HG03571 (cell line): ENCODE data around the gene SH3RF1.
"Not testable (repeated sequence)": the region's sequence is repeated elsewhere in the genome, so short reads cannot be mapped to it uniquely, and the experiment has no call there.

Experiments
- ATAC-seq: cut with Tn5 transposase; IDR thresholded peaks from one replicate; pipeline ENCODE4 v1.9.1; 2021; ENCODE audit not compliant: unreplicated experiment

The SH3RF1 gene

DNA sequence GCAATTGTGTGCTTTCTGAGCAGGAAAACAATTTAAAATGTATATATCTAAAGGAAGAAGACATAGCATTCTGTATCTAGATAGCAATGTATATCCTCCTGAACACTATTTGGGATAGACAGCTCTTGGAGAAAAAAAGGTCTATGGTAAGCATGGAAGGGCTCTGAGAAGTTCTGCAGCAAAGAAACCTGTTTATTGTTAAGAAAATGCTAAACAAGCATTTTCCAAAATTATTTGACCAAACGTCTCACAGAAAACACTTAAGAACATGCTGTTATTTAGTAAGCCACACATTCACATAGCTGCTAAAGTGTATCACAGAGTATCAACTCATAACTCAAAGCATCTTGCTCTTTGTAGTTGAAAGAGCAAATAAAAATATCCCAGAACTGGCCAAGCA lies 67.9 kb downstream of the SH3RF1 start:
- no peak for ATAC-seq

DNA sequence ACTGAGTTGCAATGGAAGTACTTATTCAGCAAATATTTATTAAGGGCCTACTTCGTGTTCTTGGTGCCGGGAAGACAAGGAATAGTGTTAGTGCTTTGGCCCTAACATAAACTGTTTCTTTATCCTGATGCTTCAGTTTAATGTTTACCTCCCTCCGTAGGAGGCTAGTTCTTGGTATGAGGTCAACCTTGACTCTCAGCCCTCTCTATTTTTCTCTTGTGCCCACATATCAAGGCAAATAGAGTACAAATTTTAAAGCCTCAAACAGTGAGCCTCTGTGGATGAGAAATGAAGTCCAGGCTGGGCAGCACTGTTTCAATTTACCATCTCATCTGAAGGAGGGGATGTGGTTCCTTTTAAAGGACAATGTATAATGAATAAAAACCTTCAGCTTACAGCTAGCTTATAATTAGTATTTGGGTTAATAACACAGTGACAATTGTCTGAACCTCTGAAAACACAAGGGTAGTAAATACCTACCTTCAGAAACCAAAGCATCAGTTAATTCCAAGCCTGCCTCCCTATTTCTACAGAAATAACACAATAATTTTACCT lies 68.5 kb downstream of the SH3RF1 start:
- ATAC-seq, result no peak

DNA sequence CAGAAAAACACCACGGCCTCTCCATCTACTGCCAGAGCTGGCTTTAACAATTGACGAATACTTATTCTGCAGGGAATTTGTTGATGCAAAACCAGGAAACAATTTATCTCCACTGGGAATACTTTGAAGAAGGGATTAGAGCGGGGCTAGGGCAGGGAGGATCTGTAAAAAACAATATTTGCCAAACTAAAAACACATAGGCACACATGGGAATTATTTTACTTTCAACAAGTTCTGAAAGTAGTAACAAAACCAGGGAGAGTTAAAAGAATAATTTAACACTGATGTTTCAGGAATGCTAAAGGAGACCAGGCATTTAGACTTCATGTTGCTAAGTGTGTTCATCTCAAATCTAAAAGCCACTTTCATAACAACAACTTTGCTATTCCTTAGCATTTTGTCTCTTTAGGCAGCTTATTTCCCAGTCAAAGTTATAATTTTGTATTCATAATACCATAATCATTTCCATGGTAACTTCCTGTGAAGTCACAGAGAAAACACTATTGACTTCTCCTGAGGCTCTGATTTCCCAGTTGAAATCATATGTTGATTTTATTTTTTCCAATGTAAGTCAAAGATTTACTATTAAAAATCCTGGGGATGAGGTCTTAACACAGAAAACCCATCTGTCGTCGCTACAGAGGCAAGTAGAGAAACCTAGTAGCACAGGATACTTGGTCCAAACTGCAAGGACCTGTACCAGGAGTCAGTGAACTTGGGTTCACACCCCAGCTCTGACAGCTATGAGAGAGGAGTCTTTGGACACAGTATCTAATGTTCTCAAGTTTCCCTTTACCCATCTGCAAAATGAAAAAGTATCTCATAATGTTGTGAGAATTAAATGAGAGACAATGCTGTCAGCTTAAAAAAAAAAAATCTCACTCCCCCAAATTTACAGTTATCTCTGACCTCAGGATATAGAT lies 69.3 kb downstream of the SH3RF1 start:
- ATAC-seq, result no peak

- ATAC-seq, result no peak
Observed at GRCh38 chr4:169200361-169201030, 70.3 kb downstream of the SH3RF1 start.

- no peak for ATAC-seq
Observed at GRCh38 chr4:169199184-169199583, 71.6 kb downstream of the SH3RF1 start.

- ATAC-seq, result no peak
Observed at GRCh38 chr4:169198167-169198566, 72.6 kb downstream of the SH3RF1 start.

DNA sequence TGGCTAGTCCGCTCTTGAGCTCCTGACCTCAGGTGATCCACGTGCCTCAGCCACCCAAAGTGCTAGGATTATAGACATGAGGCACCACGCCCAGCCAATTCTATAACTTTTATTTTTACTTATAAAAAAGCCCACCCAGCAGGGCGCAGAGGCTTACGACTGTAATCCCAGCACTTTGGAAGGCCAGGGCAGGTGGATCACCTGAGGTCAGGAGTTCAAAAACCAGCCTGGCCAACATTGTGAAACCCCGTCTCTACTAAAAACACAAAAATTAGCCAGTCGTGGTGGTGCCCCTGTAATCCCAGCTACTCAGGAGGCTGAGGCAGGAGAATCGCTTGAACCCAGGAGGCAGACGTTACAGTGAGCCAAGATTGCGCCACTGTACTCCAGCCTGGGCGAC lies 73.5 kb downstream of the SH3RF1 start:
- not testable (repeated sequence) for ATAC-seq

- ATAC-seq, result no peak
Observed at GRCh38 chr4:169195032-169195431, 75.7 kb downstream of the SH3RF1 start.

- ATAC-seq, result not testable (repeated sequence)
Observed at GRCh38 chr4:169189968-169190367, 80.8 kb downstream of the SH3RF1 start.

GRCh38 chr4:169189372-169189771 lies 81.4 kb downstream of the SH3RF1 start:
- peak; percentile 94 for ATAC-seq

GRCh38 chr4:169188204-169188603 lies 82.6 kb downstream of the SH3RF1 start:
- no peak for ATAC-seq

DNA sequence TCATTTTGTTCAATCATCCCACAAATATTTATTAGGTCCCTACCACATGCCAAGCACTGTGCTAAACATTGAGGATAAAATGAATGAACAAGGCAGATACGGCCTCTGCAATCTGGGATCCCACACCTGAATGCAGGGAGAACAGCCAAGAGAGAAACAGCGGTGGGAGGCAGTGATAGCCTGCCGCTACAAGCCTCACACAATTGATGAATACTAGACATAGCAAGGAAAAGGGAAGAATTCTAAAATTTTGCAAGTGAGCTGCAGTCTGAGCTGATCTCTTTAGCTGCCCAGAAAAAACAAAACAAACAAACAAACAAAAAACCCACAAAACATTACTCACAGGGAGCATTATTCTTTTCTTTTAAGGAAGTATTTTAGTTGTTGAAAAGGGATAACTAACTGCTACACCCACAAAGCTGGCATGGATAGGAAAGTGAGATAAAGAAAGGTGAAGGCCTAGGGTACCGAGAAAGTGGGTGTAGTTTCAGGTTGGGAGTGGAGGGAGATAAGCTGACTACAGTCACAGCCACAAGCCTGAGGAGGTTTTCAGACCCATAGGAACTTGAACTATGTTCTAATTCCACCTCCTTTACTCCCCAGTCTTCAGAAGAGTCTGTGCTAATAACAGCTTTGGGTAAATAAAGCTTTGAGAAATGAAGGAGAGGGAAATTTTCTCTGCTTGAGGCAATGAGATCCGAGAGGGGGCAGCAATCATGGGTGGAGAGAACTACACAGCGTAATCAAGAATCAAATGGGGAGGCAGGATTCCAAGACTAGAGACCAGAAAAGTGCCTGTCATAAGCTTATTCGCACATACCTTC lies 85.4 kb downstream of the SH3RF1 start:
- no peak for ATAC-seq

- ATAC-seq, result no peak
Observed at GRCh38 chr4:169184686-169185085, 86.1 kb downstream of the SH3RF1 start.

GRCh38 chr4:169184236-169184635 lies 86.5 kb downstream of the SH3RF1 start:
- no peak for ATAC-seq

- no peak for ATAC-seq
Observed at GRCh38 chr4:169183581-169183980, 87.2 kb downstream of the SH3RF1 start.

DNA sequence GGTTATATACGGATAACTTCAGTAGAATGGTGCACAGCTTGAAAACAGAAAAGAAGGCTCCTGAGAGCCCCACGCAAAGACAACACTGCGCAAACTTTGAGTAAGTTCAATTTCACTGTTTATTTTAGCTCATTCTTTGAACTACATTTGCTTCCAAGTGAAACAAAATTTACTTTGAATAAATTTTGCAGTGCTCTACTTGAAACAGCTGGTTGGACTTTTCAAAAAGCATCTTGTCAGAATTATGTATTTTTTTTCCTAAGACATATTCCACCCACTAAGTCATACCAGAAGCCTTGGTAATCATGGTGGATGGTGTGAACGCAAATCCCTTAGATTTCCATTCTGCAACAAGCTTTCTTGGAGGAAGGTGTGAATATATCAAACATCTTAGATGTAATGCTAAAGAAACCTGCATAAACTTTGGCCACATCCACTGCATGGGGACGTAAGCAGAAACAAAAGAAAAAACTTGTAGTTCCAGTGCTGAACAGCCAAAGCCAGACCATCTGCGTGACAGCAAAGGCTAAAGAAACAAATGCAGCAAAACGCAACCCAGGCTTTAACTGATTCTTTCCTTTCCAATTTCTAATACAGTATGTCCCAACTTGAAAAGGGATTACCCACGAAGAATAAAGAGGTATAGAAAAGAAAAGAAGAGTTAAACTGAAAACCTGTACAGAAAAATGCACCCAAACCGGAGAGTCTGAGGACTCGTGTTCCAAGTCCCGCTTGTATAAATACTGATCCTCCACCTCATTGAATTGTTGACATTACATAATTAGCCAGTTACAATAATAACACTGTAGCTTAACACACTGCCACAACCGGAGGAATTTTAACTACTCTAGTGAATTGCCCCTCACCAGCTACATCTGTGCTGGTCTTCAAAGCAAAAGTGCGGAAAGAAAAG lies 90.9 kb downstream of the SH3RF1 start:
- ATAC-seq, result no peak

DNA sequence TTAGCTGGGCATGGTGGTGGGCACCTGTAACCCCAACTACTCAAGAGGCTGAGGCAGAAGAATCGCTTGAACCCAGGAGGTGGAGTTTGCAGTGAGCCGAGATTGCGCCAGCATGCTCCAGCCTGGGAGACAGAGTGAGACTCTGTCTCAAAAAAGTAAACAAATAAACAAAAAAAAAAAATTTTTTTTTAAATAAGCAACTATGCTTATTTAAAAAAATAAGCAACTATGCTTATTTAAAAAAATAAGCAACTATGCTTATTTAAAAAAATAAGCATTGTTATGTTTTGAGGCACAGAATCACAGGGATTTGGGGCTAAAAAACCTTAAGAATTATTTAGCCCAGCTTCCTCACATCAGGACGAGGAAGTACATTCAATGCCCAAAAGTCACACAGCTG lies 92.7 kb downstream of the SH3RF1 start:
- ATAC-seq, result not testable (repeated sequence)

GRCh38 chr4:169175476-169175875 lies 95.3 kb downstream of the SH3RF1 start:
- ATAC-seq, result no peak

DNA sequence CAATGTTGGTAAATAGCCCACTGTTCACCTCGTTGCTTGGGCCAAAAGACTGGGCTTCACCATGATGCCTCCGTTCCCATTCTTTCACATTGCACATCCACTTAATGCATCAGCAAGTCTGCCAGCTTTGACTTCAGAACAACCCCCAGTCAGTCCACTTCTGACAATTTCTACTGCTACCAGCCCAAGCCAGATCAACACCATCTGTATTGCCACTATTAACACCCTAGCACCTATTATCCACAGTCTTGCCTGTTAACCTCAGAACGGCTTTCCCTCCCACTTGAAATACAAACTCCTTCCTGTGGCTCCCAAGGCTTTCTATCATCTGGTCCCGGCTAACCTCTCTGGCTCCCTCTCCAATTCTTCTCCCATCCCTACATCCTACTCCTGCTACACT lies 95.7 kb downstream of the SH3RF1 start:
- no peak for ATAC-seq

- no peak for ATAC-seq
Observed at GRCh38 chr4:169174247-169174646, 96.5 kb downstream of the SH3RF1 start.
